ENCODE data around the gene SYT2.
"Not testable (repeated sequence)": the region's sequence is repeated elsewhere in the genome, so short reads cannot be mapped to it uniquely, and the experiment has no call there.

The SYT2 gene

GRCh38 chr1:202627841-202628565 lies 82.3 kb downstream of the SYT2 start:
- in situ Hi-C loops (cut with MboI; ENCODE audit: low sequenced_read_pairs), result no loop called here

GRCh38 chr1:202627036-202627435 lies 83.2 kb downstream of the SYT2 start:
- in situ Hi-C loops (cut with MboI; ENCODE audit: low sequenced_read_pairs), result not testable (repeated sequence)

- in situ Hi-C loops (cut with MboI; ENCODE audit: low sequenced_read_pairs), result no loop called here
Measured at GRCh38 chr1:202625416-202626360, 84.6 kb downstream of the SYT2 start.

GRCh38 chr1:202624781-202625108 lies 85.5 kb downstream of the SYT2 start:
- in situ Hi-C loops (cut with MboI; ENCODE audit: low sequenced_read_pairs), result no loop called here

GRCh38 chr1:202624088-202624780 lies 86.0 kb downstream of the SYT2 start:
- in situ Hi-C loops (cut with MboI; ENCODE audit: low sequenced_read_pairs), result no loop called here

- in situ Hi-C loops (cut with MboI; ENCODE audit: low sequenced_read_pairs), result not testable (repeated sequence)
Measured at GRCh38 chr1:202623476-202623875, 86.8 kb downstream of the SYT2 start.

DNA sequence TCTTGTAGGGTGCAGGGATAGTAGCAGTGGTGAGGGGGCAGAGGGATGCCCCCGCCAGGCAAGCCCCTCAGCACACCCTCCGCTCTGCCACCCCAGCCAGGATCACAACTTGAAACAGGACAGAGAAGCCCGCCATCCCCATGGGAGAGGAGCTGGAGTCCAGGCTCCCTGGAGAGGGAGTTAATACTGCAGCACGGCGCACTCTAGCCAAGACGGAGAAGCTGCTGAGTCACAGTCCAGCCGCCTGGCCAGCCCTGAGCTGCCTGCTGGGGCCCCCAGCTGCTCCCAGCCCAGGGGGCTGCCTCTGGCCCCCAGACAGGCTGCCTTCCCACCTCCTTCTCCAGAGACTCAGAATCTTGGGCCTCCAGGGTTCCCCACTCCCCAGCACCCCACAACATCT lies 87.2 kb downstream of the SYT2 start:
- in situ Hi-C loops (cut with MboI; ENCODE audit: low sequenced_read_pairs), result no loop called here

GRCh38 chr1:202622388-202622787 lies 87.9 kb downstream of the SYT2 start:
- in situ Hi-C loops (cut with MboI; ENCODE audit: low sequenced_read_pairs), result no loop called here

GRCh38 chr1:202621446-202621845 lies 88.8 kb downstream of the SYT2 start:
- in situ Hi-C loops (cut with MboI; ENCODE audit: low sequenced_read_pairs), result no loop called here

- in situ Hi-C loops (cut with MboI; ENCODE audit: low sequenced_read_pairs), result not testable (repeated sequence)
Measured at GRCh38 chr1:202620036-202620435, 90.2 kb downstream of the SYT2 start.

DNA sequence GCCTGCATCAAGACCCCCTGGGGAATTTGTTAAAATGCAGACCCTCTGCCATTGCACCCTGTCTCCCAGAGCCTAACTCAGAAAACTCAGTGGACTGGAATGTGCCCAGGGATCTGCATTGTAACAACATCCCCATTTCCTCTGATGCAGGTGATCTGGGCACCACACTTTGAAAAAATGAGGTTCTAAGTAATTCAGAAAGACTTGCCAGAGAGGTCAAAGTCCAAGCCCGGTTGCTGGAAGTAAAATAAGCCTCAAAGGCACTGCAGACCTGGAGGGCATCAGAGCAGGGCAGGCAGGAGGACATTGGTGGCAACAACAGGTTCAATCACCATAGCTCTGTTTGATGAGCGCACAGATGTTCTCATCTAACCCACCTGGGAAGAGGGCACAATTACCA lies 90.7 kb downstream of the SYT2 start:
- in situ Hi-C loops (cut with MboI; ENCODE audit: low sequenced_read_pairs), result no loop called here

DNA sequence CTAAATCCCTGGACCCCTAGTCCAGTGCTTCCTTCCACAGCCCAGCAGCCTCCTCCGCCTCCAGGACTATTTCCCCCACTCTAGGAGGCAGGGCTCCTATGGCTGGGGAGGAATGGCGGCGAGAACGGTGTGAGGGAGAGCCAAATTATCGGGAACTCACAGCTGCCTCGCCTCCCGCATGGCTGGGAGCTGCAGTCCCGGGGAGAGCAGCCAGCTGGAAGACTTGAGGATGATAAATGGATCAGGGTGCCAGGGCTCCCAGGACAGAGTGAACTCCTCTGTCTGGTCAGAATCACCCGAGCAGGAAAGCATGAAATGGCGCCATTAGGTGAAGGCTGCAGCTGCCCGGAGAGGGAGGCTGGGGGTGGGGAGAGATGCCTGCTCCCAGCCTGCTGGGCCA lies 91.2 kb downstream of the SYT2 start:
- in situ Hi-C loops (cut with MboI; ENCODE audit: low sequenced_read_pairs), result not testable (repeated sequence)

DNA sequence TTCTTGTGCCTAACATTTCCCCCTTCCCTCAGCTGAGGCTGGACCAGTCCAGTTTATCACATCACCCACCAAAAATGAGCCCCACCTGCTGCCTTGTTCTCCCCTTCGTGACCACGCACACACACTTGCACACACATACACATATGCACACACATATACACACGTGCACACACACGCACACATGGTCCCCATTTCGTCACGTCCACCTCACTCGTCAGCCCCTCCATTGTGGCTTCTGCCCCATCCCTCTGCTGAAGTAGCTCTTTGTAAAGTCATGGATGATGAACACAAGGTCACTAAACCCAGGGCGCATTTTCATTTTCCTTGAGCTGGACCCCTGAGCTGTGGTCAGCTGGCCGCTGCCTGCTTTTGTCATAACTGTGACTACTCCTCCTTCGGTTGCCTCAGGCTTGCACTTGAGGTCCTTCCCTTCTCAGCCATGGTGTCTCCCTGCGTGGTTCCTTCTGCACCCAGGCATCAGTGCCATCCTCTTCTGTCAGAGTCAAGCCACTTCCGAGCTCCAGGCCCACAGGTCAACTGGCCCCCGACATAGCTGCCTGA lies 93.8 kb downstream of the SYT2 start:
- in situ Hi-C loops (cut with MboI; ENCODE audit: low sequenced_read_pairs), result no loop called here

DNA sequence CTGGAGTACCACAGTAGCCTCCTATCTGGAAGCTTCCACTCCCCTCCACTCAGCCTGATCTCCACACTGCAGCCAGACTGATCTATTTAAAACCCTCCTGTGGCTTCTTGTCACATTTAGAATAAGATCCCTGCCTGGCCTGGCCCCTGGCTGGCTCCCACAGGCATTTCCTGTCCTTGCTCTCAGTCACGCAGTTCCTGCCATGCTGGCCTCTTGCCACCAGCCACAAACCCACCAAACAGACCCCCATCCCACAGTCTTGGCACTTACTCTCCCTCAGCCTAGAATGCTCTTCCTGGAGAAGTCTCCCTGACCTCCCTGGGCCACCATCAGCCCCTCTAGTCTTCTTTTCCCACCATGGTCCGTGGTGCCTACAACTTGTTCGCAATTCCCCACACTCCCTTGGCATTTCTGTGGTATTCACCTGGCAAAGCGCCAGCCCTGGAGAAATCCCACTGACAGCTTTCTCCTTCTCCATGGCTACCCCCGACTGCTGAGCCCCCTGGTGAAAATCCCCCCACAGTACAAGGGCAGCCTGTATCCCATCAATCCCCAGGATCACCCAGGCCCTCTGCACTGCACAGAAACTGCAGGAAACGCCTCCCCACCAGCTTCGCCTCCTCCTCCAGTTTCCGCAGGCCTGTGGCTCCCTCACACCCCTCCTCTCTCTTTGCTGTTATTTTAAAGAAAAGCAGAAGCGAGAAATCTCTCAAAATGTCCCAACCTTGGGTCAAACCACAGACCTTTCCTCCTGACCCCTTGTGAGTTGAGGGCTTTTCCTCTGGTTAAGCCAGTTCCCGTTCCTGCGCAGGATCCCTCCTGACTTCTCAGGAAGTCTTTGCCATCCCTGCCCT lies 94.5 kb downstream of the SYT2 start:
- in situ Hi-C loops (cut with MboI; ENCODE audit: low sequenced_read_pairs), result no loop called here

DNA sequence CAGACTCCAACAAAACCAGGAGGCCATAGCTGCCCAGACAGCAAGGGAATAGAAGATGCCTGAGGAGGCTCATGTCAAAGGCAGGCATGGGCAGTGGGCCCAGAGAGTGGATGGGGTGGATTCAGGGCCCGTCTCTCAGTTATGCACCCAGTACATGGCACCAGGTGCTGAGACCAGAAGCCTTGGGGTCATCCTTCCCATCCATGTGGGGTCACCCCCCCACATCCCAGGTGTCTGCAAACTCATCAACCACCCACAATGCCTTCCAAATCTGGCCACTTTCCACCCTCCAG lies 95.1 kb downstream of the SYT2 start:
- in situ Hi-C loops (cut with MboI; ENCODE audit: low sequenced_read_pairs), result not testable (repeated sequence)

DNA sequence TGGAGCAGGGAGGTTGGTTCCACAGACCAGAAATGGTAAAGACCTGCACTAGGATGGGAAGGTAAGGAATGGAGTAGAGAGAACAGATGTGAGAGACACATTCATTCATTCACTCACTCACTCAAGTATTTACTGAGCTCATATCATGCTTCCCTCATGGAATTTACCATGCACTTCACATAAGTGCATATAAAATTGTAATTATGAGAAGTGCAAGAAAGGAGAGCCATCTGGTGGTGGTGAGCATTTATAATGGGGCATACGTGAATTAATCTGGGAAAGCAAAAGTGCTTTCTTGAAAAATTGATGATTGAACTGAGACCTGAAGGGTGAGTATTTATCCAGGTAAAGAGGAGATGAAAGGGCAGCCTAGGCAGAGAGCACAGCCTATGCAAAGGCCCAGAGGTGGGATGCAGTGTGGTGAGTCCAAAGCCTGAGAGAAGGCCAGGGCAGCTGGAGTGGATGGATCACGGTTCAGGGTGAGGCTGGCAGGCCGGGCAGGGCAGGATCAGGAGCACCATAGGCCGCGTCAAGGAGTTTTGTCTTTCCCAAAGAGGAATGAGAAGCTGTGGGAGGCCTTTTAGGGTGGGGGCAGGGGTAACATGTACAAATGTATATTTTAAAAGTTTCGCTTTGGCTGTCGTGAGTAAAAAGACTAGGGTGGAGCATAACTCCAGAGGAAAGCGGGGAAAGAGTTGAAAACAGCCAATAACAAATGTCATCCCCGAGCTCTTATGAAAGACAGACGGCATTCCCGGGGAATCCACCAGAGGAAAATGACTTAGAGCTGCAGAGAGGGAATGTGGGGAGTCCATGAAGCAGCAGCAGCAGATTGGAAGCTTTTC lies 95.7 kb downstream of the SYT2 start:
- in situ Hi-C loops (cut with MboI; ENCODE audit: low sequenced_read_pairs), result not testable (repeated sequence)

DNA sequence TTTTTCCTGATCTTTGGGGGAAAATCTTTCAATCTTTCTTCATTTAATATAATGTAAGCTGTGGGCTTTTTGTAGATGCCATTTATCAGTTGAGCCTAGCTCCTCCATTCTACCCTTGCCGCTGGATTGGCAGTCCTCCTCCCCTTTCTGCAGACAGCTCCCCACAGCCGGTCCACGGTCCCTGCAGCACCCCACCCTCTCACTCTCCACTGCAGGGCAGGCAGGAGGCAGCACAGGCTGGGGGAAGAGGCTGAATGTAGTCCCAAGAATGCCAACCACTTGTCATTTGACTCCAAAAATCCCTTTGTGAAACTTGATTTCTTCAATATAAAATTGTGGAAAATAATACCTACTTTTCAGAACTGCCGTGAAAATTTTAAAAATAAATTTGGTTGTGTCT lies 96.7 kb downstream of the SYT2 start:
- in situ Hi-C loops (cut with MboI; ENCODE audit: low sequenced_read_pairs), result no loop called here

- in situ Hi-C loops (cut with MboI; ENCODE audit: low sequenced_read_pairs), result not testable (repeated sequence)
Measured at GRCh38 chr1:202612036-202612435, 98.2 kb downstream of the SYT2 start.

DNA sequence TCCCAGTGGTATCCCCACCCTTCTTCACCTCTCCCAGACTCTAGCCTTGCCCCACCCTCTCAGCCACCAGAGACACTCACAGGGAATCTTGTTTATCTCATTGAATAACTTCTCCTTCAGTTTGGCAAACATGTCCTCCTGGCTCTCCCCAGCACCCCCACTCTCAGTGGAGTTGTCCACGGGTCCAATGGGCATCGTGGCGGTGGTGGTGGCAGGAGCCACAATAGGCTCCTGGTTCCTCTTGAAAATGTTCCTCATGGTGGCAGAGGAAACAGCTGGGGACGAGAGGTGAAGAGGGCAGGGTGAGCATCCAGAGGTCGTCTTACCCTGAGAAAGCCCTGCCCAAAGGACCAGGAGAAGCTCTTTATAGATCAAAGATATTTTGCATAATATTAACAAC lies 104.7 kb downstream of the SYT2 start:
- in situ Hi-C loops (cut with MboI; ENCODE audit: low sequenced_read_pairs), result no loop called here

- in situ Hi-C loops (cut with MboI; ENCODE audit: low sequenced_read_pairs), result no loop called here
Measured at GRCh38 chr1:202603435-202603834, 106.8 kb downstream of the SYT2 start.
